ENCODE results near the gene TBC1D9B. TPM values are rescaled to one million over a fixed set of nuclear protein-coding genes. Genes with fewer than 3 reads are reported as not detected.

The TBC1D9B gene
- total and polyA plus RNA-seq, 9 of the 15 experiments (the other 6 are each of a cell fraction or from before 2014, with no cell fraction given): 2.9 to 59.1 (median 33.5) TPM

DNA sequence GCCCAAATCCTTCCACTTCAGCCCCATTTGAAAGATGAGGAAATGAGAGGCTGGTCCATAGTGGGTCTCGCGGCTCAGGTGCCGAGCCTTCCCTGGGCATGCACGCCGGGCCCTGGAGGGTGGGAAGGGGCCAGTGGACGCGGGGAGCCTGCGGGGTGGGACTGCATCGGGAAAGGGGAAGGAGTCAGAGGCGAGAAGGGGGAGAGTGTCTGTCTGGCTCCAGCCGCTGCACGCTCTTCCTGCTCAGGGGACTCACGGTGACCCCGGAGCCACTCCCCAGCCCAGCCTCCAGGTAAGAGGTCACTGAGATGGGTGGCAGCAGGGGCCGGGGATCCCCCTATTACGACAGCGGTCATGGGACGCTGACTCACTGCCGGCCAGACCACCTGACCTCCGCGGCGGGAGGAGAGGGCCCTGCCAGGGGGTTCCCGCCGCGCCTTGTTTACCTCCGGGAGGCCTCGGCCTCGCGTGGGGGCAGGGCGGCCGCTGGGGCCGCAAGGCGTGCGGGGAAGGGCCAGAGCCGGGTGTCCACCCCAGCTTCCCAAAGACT is 88.9 kb downstream of the TBC1D9B start (continued):
- TF ChIP-seq FOXJ2 (tag; IDR thresholded peaks at IDR 0.05): peak; percentile 97
- 0 out of 2 replicates have a peak, but pooled peaks have one; percentile 57 for TF ChIP-seq JUNB (CRISPR knock-in tag; conservative IDR thresholded peaks at IDR 0.05)
- TF ChIP-seq POLR2A (conservative IDR thresholded peaks at IDR 0.05): peak; percentile 52
- 0 out of 2 replicates have a peak, but pooled peaks have one; percentile 40 for TF ChIP-seq NBN (IDR thresholded peaks at IDR 0.05; ENCODE audit: low read depth)
- peak; percentile 41; the same call in 1 of the 2 replicates for TF ChIP-seq BRD4 (IDR thresholded peaks at IDR 0.05)
- no peak for TF ChIP-seq WHSC1 (IDR thresholded peaks at IDR 0.05; ENCODE audit: low read length)
- TF ChIP-seq KLF16 (IDR thresholded peaks at IDR 0.05): no peak
- peak; percentile 22 for TF ChIP-seq ZFP36 (IDR thresholded peaks at IDR 0.05; ENCODE audit: low read depth, low read length, partially characterized antibody)
- TF ChIP-seq, protein P1, sequence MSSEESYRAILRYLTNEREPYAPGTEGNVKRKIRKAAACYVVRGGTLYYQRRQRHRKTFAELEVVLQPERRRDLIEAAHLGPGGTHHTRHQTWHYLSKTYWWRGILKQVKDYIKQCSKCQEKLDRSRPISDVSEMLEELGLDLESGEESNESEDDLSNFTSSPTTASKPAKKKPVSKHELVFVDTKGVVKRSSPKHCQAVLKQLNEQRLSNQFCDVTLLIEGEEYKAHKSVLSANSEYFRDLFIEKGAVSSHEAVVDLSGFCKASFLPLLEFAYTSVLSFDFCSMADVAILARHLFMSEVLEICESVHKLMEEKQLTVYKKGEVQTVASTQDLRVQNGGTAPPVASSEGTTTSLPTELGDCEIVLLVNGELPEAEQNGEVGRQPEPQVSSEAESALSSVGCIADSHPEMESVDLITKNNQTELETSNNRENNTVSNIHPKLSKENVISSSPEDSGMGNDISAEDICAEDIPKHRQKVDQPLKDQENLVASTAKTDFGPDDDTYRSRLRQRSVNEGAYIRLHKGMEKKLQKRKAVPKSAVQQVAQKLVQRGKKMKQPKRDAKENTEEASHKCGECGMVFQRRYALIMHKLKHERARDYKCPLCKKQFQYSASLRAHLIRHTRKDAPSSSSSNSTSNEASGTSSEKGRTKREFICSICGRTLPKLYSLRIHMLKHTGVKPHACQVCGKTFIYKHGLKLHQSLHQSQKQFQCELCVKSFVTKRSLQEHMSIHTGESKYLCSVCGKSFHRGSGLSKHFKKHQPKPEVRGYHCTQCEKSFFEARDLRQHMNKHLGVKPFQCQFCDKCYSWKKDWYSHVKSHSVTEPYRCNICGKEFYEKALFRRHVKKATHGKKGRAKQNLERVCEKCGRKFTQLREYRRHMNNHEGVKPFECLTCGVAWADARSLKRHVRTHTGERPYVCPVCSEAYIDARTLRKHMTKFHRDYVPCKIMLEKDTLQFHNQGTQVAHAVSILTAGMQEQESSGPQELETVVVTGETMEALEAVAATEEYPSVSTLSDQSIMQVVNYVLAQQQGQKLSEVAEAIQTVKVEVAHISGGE (CRISPR knock-in tag; IDR thresholded peaks at IDR 0.05): 0 out of 6 replicates have a peak, but pooled peaks of 1 of the 3 experiments have one; percentile 46
- TF ChIP-seq, protein P2, sequence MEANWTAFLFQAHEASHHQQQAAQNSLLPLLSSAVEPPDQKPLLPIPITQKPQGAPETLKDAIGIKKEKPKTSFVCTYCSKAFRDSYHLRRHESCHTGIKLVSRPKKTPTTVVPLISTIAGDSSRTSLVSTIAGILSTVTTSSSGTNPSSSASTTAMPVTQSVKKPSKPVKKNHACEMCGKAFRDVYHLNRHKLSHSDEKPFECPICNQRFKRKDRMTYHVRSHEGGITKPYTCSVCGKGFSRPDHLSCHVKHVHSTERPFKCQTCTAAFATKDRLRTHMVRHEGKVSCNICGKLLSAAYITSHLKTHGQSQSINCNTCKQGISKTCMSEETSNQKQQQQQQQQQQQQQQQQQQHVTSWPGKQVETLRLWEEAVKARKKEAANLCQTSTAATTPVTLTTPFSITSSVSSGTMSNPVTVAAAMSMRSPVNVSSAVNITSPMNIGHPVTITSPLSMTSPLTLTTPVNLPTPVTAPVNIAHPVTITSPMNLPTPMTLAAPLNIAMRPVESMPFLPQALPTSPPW (CRISPR knock-in tag; IDR thresholded peaks at IDR 0.05): peak; percentile 85
- peak; percentile 71; the same call in 1 of the 2 replicates for TF ChIP-seq LCOR (CRISPR knock-in tag; IDR thresholded peaks at IDR 0.05)
- peak; percentile 65; the same call in 1 of the 2 replicates for TF ChIP-seq SAFB (IDR thresholded peaks at IDR 0.05; ENCODE audit: borderline replicate concordance, low read depth, low read length)
- TF ChIP-seq, protein P3, sequence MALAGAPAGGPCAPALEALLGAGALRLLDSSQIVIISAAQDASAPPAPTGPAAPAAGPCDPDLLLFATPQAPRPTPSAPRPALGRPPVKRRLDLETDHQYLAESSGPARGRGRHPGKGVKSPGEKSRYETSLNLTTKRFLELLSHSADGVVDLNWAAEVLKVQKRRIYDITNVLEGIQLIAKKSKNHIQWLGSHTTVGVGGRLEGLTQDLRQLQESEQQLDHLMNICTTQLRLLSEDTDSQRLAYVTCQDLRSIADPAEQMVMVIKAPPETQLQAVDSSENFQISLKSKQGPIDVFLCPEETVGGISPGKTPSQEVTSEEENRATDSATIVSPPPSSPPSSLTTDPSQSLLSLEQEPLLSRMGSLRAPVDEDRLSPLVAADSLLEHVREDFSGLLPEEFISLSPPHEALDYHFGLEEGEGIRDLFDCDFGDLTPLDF (CRISPR knock-in tag; IDR thresholded peaks at IDR 0.05): 0 out of 2 replicates have a peak, but pooled peaks have one; percentile 43
- TF ChIP-seq, protein P4, sequence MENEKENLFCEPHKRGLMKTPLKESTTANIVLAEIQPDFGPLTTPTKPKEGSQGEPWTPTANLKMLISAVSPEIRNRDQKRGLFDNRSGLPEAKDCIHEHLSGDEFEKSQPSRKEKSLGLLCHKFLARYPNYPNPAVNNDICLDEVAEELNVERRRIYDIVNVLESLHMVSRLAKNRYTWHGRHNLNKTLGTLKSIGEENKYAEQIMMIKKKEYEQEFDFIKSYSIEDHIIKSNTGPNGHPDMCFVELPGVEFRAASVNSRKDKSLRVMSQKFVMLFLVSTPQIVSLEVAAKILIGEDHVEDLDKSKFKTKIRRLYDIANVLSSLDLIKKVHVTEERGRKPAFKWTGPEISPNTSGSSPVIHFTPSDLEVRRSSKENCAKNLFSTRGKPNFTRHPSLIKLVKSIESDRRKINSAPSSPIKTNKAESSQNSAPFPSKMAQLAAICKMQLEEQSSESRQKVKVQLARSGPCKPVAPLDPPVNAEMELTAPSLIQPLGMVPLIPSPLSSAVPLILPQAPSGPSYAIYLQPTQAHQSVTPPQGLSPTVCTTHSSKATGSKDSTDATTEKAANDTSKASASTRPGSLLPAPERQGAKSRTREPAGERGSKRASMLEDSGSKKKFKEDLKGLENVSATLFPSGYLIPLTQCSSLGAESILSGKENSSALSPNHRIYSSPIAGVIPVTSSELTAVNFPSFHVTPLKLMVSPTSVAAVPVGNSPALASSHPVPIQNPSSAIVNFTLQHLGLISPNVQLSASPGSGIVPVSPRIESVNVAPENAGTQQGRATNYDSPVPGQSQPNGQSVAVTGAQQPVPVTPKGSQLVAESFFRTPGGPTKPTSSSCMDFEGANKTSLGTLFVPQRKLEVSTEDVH (IDR thresholded peaks at IDR 0.05; ENCODE audit: low read depth, partially characterized antibody): peak; percentile 38
- peak; percentile 94 for TF ChIP-seq RNF2 (IDR thresholded peaks at IDR 0.05)
- TF ChIP-seq ETV5 (CRISPR knock-in tag; IDR thresholded peaks at IDR 0.05; ENCODE audit: low read depth): peak; percentile 73; the same call in 1 of the 2 replicates
- TF ChIP-seq TBL1XR1 (IDR thresholded peaks at IDR 0.05; ENCODE audit: low read length in 2 of 2): peak in 1 of 2 experiments; percentile 92; a peak in 2 of 4 replicates
- TF ChIP-seq, protein P5, sequence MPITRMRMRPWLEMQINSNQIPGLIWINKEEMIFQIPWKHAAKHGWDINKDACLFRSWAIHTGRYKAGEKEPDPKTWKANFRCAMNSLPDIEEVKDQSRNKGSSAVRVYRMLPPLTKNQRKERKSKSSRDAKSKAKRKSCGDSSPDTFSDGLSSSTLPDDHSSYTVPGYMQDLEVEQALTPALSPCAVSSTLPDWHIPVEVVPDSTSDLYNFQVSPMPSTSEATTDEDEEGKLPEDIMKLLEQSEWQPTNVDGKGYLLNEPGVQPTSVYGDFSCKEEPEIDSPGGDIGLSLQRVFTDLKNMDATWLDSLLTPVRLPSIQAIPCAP (CRISPR knock-in tag; IDR thresholded peaks at IDR 0.05; ENCODE audit: borderline replicate concordance): no peak

All from K562 (cell line).